Caco-2 (cell line): Measurements from ENCODE around the gene PEAK3. TPM values are rescaled to one million over a fixed set of nuclear protein-coding genes. Genes with fewer than 3 reads are reported as not detected.

Experiments
- BruUV-seq: library from RNA; stranded (reverse); fragments of 400-500 nt; replicated peaks from 2 replicates; lab custom pipeline; 2021; lab: Mats Ljungman, UMichigan
- CTCF ChIA-PET: fragments of 300-600 bp; sonication (Branson Sonifier 250); formaldehyde crosslinking; loops from one replicate; lab custom pipeline; 2022; ENCODE audit warnings: antibody characterized with exemption; lab: Charles Lee
- POLR2A ChIA-PET: fragments of 300-600 bp; sonication (Branson Sonifier 250); formaldehyde crosslinking; loops from one replicate; lab custom pipeline; 2022; ENCODE audit warnings: antibody characterized with exemption; lab: Charles Lee
- DNase-seq, 2 experiments: peaks; one replicate each; pipeline versions ENCODE4 v3.0.0 to v3.0.0-alpha.2; 2020 to 2022
- H3K27me3 ChIP-seq: replicated peaks from 2 replicates; pipeline ENCODE4 v1.6.0; 2011; ENCODE audit warnings: low read length; ENCODE audit not compliant: control insufficient read depth, insufficient read depth
- H3K36me3 ChIP-seq: 2 replicates; pipeline ENCODE4 v1.5.1; 2011; ENCODE audit warnings: low read length; ENCODE audit not compliant: control insufficient read depth, insufficient read depth
- H3K4me1 ChIP-seq: fragments of 250-450 bp; sonication (Bioruptor Pico); 2 replicates; pipeline ENCODE4 v1.5.1; 2020; ENCODE audit warnings: mild to moderate bottlenecking
- H3K4me3 ChIP-seq: 2 replicates; pipeline ENCODE4 v1.5.1; 2011; ENCODE audit warnings: low read depth, mild to moderate bottlenecking, control low read depth, low read length
- H3K9me3 ChIP-seq: fragments of 250-450 bp; sonication (Bioruptor Pico); 2 replicates; pipeline ENCODE4 v1.5.1; 2020; ENCODE audit warnings: mild to moderate bottlenecking, moderate library complexity
- H3K27ac Mint-ChIP-seq: one replicate; pipeline ENCODE4 v1.8.0; 2022; ENCODE audit warnings: mixed read lengths; ENCODE audit not compliant: unreplicated experiment
- H3K27me3 Mint-ChIP-seq: one replicate; pipeline ENCODE4 v1.8.0; 2022; ENCODE audit warnings: mixed read lengths; ENCODE audit not compliant: insufficient read depth, unreplicated experiment
- H3K36me3 Mint-ChIP-seq: one replicate; pipeline ENCODE4 v1.8.0; 2022; ENCODE audit warnings: mild to moderate bottlenecking, mixed read lengths; ENCODE audit not compliant: insufficient read depth, unreplicated experiment
- H3K4me1 Mint-ChIP-seq: one replicate; pipeline ENCODE4 v1.8.0; 2022; ENCODE audit warnings: low read depth, mixed read lengths; ENCODE audit not compliant: unreplicated experiment
- H3K4me3 Mint-ChIP-seq: one replicate; pipeline ENCODE4 v1.8.0; 2022; ENCODE audit warnings: mild to moderate bottlenecking, moderate library complexity, mixed read lengths; ENCODE audit not compliant: unreplicated experiment
- H3K9me3 Mint-ChIP-seq: one replicate; pipeline ENCODE4 v1.8.0; 2022; ENCODE audit warnings: mixed read lengths; ENCODE audit not compliant: unreplicated experiment
- CTCF ChIP-seq, 2 experiments: fragments of 200-600 bp in 1 of 2; IDR thresholded peaks; 1 replicate in 1 of 2; 2 replicates in 1 of 2; pipeline versions ENCODE4 v1.5.1 to v1.8.0; 2011 to 2022; ENCODE audit warnings: antibody characterized with exemption in 1 of 2, control low read depth in 1 of 2, inconsistent platforms in 1 of 2, low read depth in 1 of 2, low read length in 1 of 2, mild to moderate bottlenecking in 1 of 2, moderate library complexity in 1 of 2; ENCODE audit not compliant: insufficient read depth in 1 of 2, severe bottlenecking in 1 of 2, unreplicated experiment in 1 of 2
- intact Hi-C: fragments of 100-400 bp; cut with micrococcal nuclease; formaldehyde crosslinking; loops from one replicate; pipeline ENCODE4 v1.10.0; 2022; ENCODE audit not compliant: unreplicated experiment
- total RNA-seq: library from RNA; stranded (reverse); gene quantifications from 2 replicates; pipeline ENCODE4 v1.2.3, GENCODE V29; 2022

PEAK3 gene
- total RNA-seq, 1 experiment from 2014 or later: not detected

GRCh38 chr19:2246801-2247361 is 35.1 kb downstream of the PEAK3 start:
- TF ChIP-seq CTCF (IDR thresholded peaks at IDR 0.05; ENCODE audit: insufficient read depth in 1 of 2, low read depth in 1 of 2, low read length in 1 of 2, severe bottlenecking in 1 of 2, unreplicated experiment in 1 of 2): no peak
- H3K4me1 ChIP-seq: peaks cover 7% of the 10 kb centered on the region
- no TSS peak for BruUV-seq
- H3K36me3 Mint-ChIP-seq: peaks cover 86% of the 10 kb centered on the region
- H3K4me3 ChIP-seq: no peak overlapping the region
- intact Hi-C loops: no loop called here
- no peaks in the 10 kb centered on the region for H3K9me3 Mint-ChIP-seq
- H3K36me3 ChIP-seq: peaks cover 2% of the 10 kb centered on the region
- DNase-seq: no peak
- no peaks in the 10 kb centered on the region for H3K27me3 Mint-ChIP-seq
- H3K27me3 ChIP-seq: no peaks in the 10 kb centered on the region
- H3K4me1 Mint-ChIP-seq: peaks cover 6% of the 10 kb centered on the region
- no peak overlapping the region for H3K4me3 Mint-ChIP-seq
- H3K9me3 ChIP-seq: no peaks in the 10 kb centered on the region
- H3K27ac Mint-ChIP-seq: no peak overlapping the region
- ChIA-PET POLR2A (no interaction called here), CTCF (no interaction called here)

- no peak for TF ChIP-seq CTCF (IDR thresholded peaks at IDR 0.05; ENCODE audit: insufficient read depth in 1 of 2, low read depth in 1 of 2, low read length in 1 of 2, severe bottlenecking in 1 of 2, unreplicated experiment in 1 of 2)
- Histone ChIP-seq H3K4me3 (no peak overlapping the region), H3K9me3 (no peaks in the 10 kb centered on the region), H3K27me3 (no peaks in the 10 kb centered on the region), H3K4me1 (peaks cover 14% of the 10 kb centered on the region), H3K36me3 (peaks cover 2% of the 10 kb centered on the region)
- POLR2A ChIA-PET: no interaction called here
- BruUV-seq: no TSS peak
- H3K27ac Mint-ChIP-seq: no peak overlapping the region
- intact Hi-C loops: no loop called here
- no peaks in the 10 kb centered on the region for H3K27me3 Mint-ChIP-seq
- H3K9me3 Mint-ChIP-seq: no peaks in the 10 kb centered on the region
- no peak overlapping the region for H3K4me3 Mint-ChIP-seq
- H3K4me1 Mint-ChIP-seq: peaks cover 6% of the 10 kb centered on the region
- CTCF ChIA-PET: no interaction called here
- H3K36me3 Mint-ChIP-seq: peaks cover 86% of the 10 kb centered on the region
- DNase-seq: no peak
Observed at GRCh38 chr19:2246014-2246620, 35.9 kb downstream of the PEAK3 start.

- no peak for DNase-seq
- H3K9me3 ChIP-seq: no peaks in the 10 kb centered on the region
- Mint-ChIP-seq H3K9me3 (no peaks in the 10 kb centered on the region), H3K4me1 (peaks cover 8% of the 10 kb centered on the region), H3K4me3 (no peak overlapping the region), H3K27me3 (no peaks in the 10 kb centered on the region), H3K36me3 (peaks cover 86% of the 10 kb centered on the region), H3K27ac (no peak overlapping the region)
- peaks cover 2% of the 10 kb centered on the region for H3K36me3 ChIP-seq
- CTCF ChIA-PET: no interaction called here
- intact Hi-C loops: no loop called here
- no peaks in the 10 kb centered on the region for H3K27me3 ChIP-seq
- no peak for TF ChIP-seq CTCF (IDR thresholded peaks at IDR 0.05; ENCODE audit: insufficient read depth in 1 of 2, low read depth in 1 of 2, low read length in 1 of 2, severe bottlenecking in 1 of 2, unreplicated experiment in 1 of 2)
- H3K4me1 ChIP-seq: peaks cover 23% of the 10 kb centered on the region
- no TSS peak for BruUV-seq
- POLR2A ChIA-PET: no interaction called here
- no peak overlapping the region for H3K4me3 ChIP-seq
Observed at GRCh38 chr19:2245273-2245672, 36.7 kb downstream of the PEAK3 start.
